HG03039 (cell line): ENCODE data around the gene GRIK1.

Experiments
- ATAC-seq: cut with Tn5 transposase; IDR thresholded peaks from one replicate; pipeline ENCODE4 v1.9.1; 2021; ENCODE audit warnings: mild to moderate bottlenecking, moderate library complexity; ENCODE audit not compliant: unreplicated experiment

Gene GRIK1

GRCh38 chr21:29721964-29722363 is 217.8 kb downstream of the GRIK1 start:
- ATAC-seq: no peak

GRCh38 chr21:29721221-29721620 is 218.6 kb downstream of the GRIK1 start:
- ATAC-seq: no peak

GRCh38 chr21:29719521-29719920 is 220.3 kb downstream of the GRIK1 start:
- no peak for ATAC-seq

DNA sequence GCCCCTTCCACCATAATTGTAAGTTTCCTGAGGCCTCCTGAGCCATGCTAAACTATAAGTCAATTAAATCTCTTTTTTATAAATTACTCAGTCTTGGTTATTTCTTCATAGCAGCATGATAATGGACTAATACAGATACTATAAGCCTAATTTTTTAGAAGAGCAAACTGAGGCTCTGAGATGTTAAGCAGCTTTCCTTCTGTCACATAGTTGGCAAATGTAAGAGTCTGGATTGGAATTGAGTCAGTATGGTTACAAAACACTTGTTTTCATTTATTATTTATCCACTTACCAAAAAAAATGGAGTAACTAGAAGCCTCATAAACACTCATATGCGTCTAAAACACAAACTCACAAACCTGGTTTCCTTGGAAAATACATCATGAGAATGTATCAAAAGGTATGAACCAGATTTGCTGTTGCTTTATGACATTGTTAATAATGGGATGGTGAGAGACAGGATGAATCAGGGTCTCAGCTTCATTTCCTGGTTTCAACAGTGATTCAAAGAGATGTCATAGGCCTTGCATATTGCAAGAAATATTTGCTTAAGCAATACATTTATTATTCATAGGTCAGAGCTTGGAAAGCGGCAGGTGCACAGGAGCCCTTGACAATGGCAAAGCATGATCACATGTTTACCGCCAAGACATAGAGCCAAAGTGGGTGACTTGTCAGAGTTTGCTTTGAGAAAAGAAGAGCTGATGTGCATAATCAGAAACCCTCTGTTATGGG is 221.5 kb downstream of the GRIK1 start:
- ATAC-seq: no peak

GRCh38 chr21:29717659-29718058 is 222.1 kb downstream of the GRIK1 start:
- ATAC-seq: no peak

DNA sequence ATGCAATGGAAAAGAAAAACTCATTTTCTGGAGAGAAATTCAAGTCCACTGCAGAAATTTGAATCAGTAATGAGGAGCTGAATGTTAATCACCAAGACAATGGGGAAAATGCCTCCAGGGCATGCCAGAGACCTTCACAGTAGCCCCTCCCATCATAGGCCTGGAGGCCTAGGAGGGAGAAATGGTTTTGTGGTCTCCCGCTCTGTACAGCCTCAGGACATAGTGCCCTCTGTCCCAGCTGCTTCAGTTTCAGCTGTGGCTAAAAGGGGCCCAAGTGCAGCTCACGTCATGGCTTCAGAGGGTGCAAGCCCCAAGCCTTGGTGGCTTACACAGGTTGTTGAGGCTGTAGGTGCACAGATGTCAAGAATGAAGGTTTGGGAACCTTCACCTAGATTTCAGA is 223.0 kb downstream of the GRIK1 start:
- ATAC-seq: no peak

DNA sequence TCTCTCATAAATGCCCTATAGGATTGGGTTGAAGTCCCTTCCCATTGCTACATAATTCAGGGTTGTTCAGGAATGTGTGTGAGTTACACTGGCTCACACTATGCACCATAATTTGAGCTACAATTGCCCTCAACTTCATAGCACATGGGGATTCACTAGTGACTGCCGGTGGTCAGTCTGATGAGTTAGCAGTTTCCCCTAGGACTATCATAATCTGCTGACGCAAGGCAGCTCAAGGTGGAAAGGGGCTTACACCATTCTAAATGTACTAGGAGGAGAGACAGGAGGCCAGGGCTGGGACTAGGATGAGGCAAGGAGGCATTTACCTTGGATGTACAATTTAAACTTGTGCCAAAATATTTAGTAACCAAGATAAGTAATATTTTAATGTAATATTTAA is 224.7 kb downstream of the GRIK1 start:
- ATAC-seq: no peak

GRCh38 chr21:29712818-29713217 is 227.0 kb downstream of the GRIK1 start:
- no peak for ATAC-seq

- ATAC-seq: no peak
Measured at GRCh38 chr21:29711236-29711635, 228.6 kb downstream of the GRIK1 start.

GRCh38 chr21:29710498-29710897 is 229.3 kb downstream of the GRIK1 start:
- ATAC-seq: no peak

DNA sequence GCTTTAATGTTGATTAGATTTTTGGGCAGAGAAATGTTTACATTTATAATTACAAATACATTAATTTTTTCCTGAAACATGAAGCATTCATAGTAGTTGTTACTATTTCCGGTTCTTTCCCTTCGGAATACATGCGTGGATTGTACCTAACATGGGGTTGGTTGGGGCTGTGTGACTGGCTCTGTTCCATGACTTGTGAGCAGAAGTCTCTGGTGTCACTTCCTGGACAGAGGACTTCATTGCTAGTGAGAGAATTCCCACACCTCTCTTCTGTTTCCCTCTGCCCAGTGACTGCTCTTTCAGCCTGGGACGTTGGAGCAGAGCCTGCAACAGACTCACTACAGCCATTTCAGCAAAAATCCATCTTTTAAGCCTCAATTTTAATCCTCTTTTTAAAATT is 231.4 kb downstream of the GRIK1 start:
- ATAC-seq: no peak

DNA sequence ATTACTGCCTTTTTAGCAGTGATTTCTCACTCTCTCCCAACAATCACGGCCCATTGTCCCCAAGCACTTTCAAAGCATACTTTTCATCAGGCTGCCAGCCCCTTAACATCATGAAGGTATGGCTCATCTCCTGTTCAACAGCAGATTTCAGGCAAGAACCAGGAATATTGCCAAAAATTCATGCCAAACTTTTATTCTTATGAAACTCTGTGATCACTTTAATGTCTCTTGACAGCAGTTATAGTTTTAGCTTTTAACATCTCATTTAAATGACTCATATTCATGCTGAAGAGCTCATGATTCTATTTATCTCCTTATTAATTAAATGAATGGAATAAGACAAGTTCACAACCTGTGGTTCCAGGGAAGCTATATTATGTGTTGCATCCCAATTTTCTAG is 235.1 kb downstream of the GRIK1 start:
- ATAC-seq: no peak

DNA sequence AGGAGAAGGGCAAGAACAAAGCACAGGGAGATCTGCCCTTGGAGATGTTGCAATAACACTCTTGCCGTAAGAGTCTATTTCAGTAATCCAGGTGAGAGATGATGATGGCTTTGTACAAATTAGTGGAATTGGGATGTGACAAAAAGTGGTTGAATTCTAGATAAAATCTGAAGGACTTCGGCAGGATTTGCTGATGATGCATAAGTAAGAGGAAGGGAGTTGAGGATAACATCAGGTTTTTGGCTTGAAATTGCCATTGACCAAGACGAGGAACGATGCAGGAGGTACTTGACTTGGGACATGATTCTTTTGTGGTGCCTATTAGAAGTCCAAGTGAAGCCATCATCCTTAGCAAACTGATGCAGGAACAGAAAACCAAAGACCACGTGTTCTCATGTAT is 238.1 kb downstream of the GRIK1 start:
- no peak for ATAC-seq

DNA sequence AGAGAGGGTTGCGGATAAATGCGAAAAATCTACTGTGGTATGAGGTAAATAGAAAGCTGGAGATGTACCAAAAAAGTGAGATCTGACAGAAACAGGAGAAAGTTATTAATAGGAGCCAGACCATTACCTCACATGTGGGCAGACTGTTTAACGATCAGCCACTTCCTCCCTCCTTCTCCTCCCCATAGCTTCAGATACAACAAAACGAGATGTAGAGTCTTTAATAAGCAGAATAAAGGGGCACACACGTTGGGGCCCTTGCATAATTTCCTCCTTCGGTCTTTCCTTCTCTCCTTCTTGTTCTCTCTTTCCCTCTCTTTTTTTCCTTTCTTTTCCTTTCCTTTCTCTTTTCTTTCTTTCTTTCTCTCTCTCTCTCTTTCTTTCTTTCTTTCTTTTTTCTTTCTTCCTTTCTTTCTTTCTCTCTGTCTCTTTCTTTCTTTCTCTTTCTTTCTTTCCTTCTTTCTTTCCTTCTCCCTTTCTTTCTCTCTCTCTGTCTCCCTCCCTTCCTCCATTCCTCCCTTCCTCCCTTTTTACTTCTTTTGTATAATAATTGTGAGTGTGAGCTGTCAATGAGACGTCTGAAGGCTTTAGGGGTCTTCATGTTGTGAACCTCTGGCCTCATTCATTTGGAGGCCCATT is 242.1 kb downstream of the GRIK1 start:
- no peak for ATAC-seq

GRCh38 chr21:29696937-29697336 is 242.9 kb downstream of the GRIK1 start:
- no peak for ATAC-seq

GRCh38 chr21:29691616-29692491 is 247.9 kb downstream of the GRIK1 start:
- no peak for ATAC-seq

- no peak for ATAC-seq
Measured at GRCh38 chr21:29689753-29690152, 250.0 kb downstream of the GRIK1 start.

GRCh38 chr21:29684106-29684505 is 255.7 kb downstream of the GRIK1 start:
- no peak for ATAC-seq

DNA sequence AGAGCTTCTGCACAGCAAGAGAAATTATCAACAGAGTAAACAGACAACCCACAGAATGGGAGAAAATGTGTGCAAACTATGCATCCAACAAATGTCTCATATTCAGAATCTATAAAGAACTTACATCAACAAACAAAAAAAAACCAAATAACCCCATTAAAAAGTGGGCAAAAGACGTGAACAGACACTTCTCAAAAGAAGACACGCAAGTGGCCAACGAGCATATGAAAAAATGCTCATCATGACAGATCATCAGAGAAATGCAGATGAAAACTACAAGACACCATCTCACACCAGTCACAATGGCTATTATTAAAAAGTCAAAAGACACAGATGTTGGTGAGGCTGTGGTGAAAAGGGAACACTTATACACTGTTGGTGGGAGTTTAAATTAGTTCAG is 257.0 kb downstream of the GRIK1 start:
- ATAC-seq: no peak

GRCh38 chr21:29680273-29680672 is 259.5 kb downstream of the GRIK1 start:
- no peak for ATAC-seq

GRCh38 chr21:29678626-29679025 is 261.2 kb downstream of the GRIK1 start:
- no peak for ATAC-seq

- no peak for ATAC-seq
Measured at GRCh38 chr21:29677326-29677725, 262.5 kb downstream of the GRIK1 start.
